Measurements from ENCODE around the gene MAOB.
A peak's percentile ranks its signal among the peaks of the same experiment; 100 is the strongest.

MAOB gene

GRCh38 chrX:43785930-43786591, 96.2 kb downstream of the MAOB start:
- H3K27me3 Mint-ChIP-seq (ENCODE audit: low read depth), result no peaks in the 10 kb centered on the region
- H3K4me3 Mint-ChIP-seq, result no peak overlapping the region
- no peak overlapping the region for H3K27ac Mint-ChIP-seq
- no peak for DNase-seq (ENCODE audit: low spot score)
- peaks cover 3% of the 10 kb centered on the region for H3K4me1 Mint-ChIP-seq (ENCODE audit: low read depth)
- H3K9me3 Mint-ChIP-seq, result no peaks in the 10 kb centered on the region
- H3K36me3 Mint-ChIP-seq (ENCODE audit: low read depth), result peaks cover 3% of the 10 kb centered on the region

- DNase-seq (ENCODE audit: low spot score), result no peak
- Mint-ChIP-seq H3K9me3 (no peaks in the 10 kb centered on the region), H3K36me3 (ENCODE audit: low read depth) (no peaks in the 10 kb centered on the region), H3K4me3 (no peak overlapping the region), H3K27me3 (ENCODE audit: low read depth) (no peaks in the 10 kb centered on the region), H3K27ac (no peak overlapping the region), H3K4me1 (ENCODE audit: low read depth) (peaks cover 13% of the 10 kb centered on the region)
Measured at GRCh38 chrX:43758044-43758443, 124.2 kb downstream of the MAOB start.

GRCh38 chrX:43756076-43756475, 126.2 kb downstream of the MAOB start:
- H3K36me3 Mint-ChIP-seq (ENCODE audit: low read depth), result no peaks in the 10 kb centered on the region
- H3K4me3 Mint-ChIP-seq, result no peak overlapping the region
- H3K27me3 Mint-ChIP-seq (ENCODE audit: low read depth), result no peaks in the 10 kb centered on the region
- DNase-seq (ENCODE audit: low spot score), result no peak
- H3K4me1 Mint-ChIP-seq (ENCODE audit: low read depth), result peaks cover 17% of the 10 kb centered on the region
- no peaks in the 10 kb centered on the region for H3K9me3 Mint-ChIP-seq
- H3K27ac Mint-ChIP-seq, result no peak overlapping the region

GRCh38 chrX:43753637-43754036, 128.6 kb downstream of the MAOB start:
- Mint-ChIP-seq H3K4me1 (ENCODE audit: low read depth) (peaks cover 29% of the 10 kb centered on the region), H3K27ac (peak overlapping the region; percentile 5), H3K36me3 (ENCODE audit: low read depth) (no peaks in the 10 kb centered on the region), H3K9me3 (no peaks in the 10 kb centered on the region), H3K4me3 (no peak overlapping the region), H3K27me3 (ENCODE audit: low read depth) (no peaks in the 10 kb centered on the region)
- peak; percentile 4 for DNase-seq (ENCODE audit: low spot score)

GRCh38 chrX:43750248-43750676, 132.0 kb downstream of the MAOB start:
- H3K27ac Mint-ChIP-seq, result peak overlapping the region; percentile 65
- no peaks in the 10 kb centered on the region for H3K27me3 Mint-ChIP-seq (ENCODE audit: low read depth)
- peak; percentile 40 for DNase-seq (ENCODE audit: low spot score)
- no peaks in the 10 kb centered on the region for H3K36me3 Mint-ChIP-seq (ENCODE audit: low read depth)
- peaks cover 25% of the 10 kb centered on the region for H3K4me1 Mint-ChIP-seq (ENCODE audit: low read depth)
- H3K4me3 Mint-ChIP-seq, result no peak overlapping the region
- H3K9me3 Mint-ChIP-seq, result no peaks in the 10 kb centered on the region

- H3K4me1 Mint-ChIP-seq (ENCODE audit: low read depth), result peaks cover 12% of the 10 kb centered on the region
- H3K27me3 Mint-ChIP-seq (ENCODE audit: low read depth), result no peaks in the 10 kb centered on the region
- H3K9me3 Mint-ChIP-seq, result no peaks in the 10 kb centered on the region
- H3K4me3 Mint-ChIP-seq, result no peak overlapping the region
- no peak for DNase-seq (ENCODE audit: low spot score)
- no peaks in the 10 kb centered on the region for H3K36me3 Mint-ChIP-seq (ENCODE audit: low read depth)
- no peak overlapping the region for H3K27ac Mint-ChIP-seq
Measured at GRCh38 chrX:43747476-43747875, 134.8 kb downstream of the MAOB start.

- H3K4me1 Mint-ChIP-seq (ENCODE audit: low read depth), result peaks cover 12% of the 10 kb centered on the region
- H3K4me3 Mint-ChIP-seq, result no peak overlapping the region
- H3K27ac Mint-ChIP-seq, result no peak overlapping the region
- no peak for DNase-seq (ENCODE audit: low spot score)
- H3K36me3 Mint-ChIP-seq (ENCODE audit: low read depth), result peaks cover 3% of the 10 kb centered on the region
- H3K9me3 Mint-ChIP-seq, result no peaks in the 10 kb centered on the region
- H3K27me3 Mint-ChIP-seq (ENCODE audit: low read depth), result no peaks in the 10 kb centered on the region
Measured at GRCh38 chrX:43745938-43746721, 136.1 kb downstream of the MAOB start.

DNA sequence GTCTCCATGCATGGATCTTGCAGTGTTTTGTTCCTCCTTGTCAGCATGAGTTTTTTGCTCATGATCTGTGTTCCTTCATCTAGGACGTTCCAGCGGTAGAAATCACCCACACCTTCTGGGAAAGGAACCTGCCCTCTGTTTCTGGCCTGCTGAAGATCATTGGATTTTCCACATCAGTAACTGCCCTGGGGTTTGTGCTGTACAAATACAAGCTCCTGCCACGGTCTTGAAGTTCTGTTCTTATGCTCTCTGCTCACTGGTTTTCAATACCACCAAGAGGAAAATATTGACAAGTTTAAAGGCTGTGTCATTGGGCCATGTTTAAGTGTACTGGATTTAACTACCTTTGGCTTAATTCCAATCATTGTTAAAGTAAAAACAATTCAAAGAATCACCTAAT, 138.0 kb downstream of the MAOB start:
- DNase-seq (ENCODE audit: low spot score), result no peak
- H3K4me3 Mint-ChIP-seq, result no peak overlapping the region
- no peaks in the 10 kb centered on the region for H3K4me1 Mint-ChIP-seq (ENCODE audit: low read depth)
- no peaks in the 10 kb centered on the region for H3K27me3 Mint-ChIP-seq (ENCODE audit: low read depth)
- peaks cover 3% of the 10 kb centered on the region for H3K36me3 Mint-ChIP-seq (ENCODE audit: low read depth)
- no peaks in the 10 kb centered on the region for H3K9me3 Mint-ChIP-seq
- H3K27ac Mint-ChIP-seq, result no peak overlapping the region

- DNase-seq (ENCODE audit: low spot score), result no peak
- no peak overlapping the region for H3K27ac Mint-ChIP-seq
- H3K4me3 Mint-ChIP-seq, result no peak overlapping the region
- H3K27me3 Mint-ChIP-seq (ENCODE audit: low read depth), result no peaks in the 10 kb centered on the region
- H3K9me3 Mint-ChIP-seq, result no peaks in the 10 kb centered on the region
- no peaks in the 10 kb centered on the region for H3K4me1 Mint-ChIP-seq (ENCODE audit: low read depth)
- H3K36me3 Mint-ChIP-seq (ENCODE audit: low read depth), result peaks cover 3% of the 10 kb centered on the region
Measured at GRCh38 chrX:43743100-43743822, 139.0 kb downstream of the MAOB start.

- Mint-ChIP-seq H3K4me3 (no peak overlapping the region), H3K27me3 (ENCODE audit: low read depth) (no peaks in the 10 kb centered on the region), H3K4me1 (ENCODE audit: low read depth) (no peaks in the 10 kb centered on the region), H3K27ac (no peak overlapping the region), H3K9me3 (no peaks in the 10 kb centered on the region), H3K36me3 (ENCODE audit: low read depth) (peaks cover 3% of the 10 kb centered on the region)
- no peak for DNase-seq (ENCODE audit: low spot score)
Measured at GRCh38 chrX:43741843-43742573, 140.2 kb downstream of the MAOB start.

GRCh38 chrX:43735957-43736356, 146.3 kb downstream of the MAOB start:
- no peak for DNase-seq (ENCODE audit: low spot score)
- H3K27me3 Mint-ChIP-seq (ENCODE audit: low read depth), result no peaks in the 10 kb centered on the region
- peaks cover 7% of the 10 kb centered on the region for H3K4me1 Mint-ChIP-seq (ENCODE audit: low read depth)
- no peaks in the 10 kb centered on the region for H3K9me3 Mint-ChIP-seq
- H3K36me3 Mint-ChIP-seq (ENCODE audit: low read depth), result peaks cover 17% of the 10 kb centered on the region
- H3K27ac Mint-ChIP-seq, result no peak overlapping the region
- H3K4me3 Mint-ChIP-seq, result no peak overlapping the region

- H3K4me3 Mint-ChIP-seq, result no peak overlapping the region
- H3K36me3 Mint-ChIP-seq (ENCODE audit: low read depth), result peaks cover 17% of the 10 kb centered on the region
- no peaks in the 10 kb centered on the region for H3K27me3 Mint-ChIP-seq (ENCODE audit: low read depth)
- DNase-seq (ENCODE audit: low spot score), result no peak
- peaks cover 7% of the 10 kb centered on the region for H3K4me1 Mint-ChIP-seq (ENCODE audit: low read depth)
- no peaks in the 10 kb centered on the region for H3K9me3 Mint-ChIP-seq
- H3K27ac Mint-ChIP-seq, result no peak overlapping the region
Measured at GRCh38 chrX:43735534-43735933, 146.7 kb downstream of the MAOB start.

DNA sequence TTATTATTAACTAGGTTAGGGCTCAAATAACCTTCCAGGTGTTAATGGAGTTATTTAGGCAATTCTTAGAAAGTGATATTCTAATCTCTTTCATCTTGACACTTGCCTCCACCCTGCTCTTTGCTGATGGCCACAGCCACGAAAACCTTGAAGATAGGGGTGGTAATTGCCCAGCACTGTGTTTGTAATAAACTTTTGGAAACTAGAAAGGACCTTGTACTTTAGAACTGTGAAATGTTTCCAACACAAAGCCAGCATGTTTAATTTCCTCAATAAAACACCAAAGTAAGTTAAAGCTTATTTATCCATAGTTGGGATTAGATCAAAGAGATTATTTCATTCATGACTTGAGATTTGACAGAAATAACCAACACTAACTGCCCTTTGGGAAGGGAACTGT, 147.8 kb downstream of the MAOB start:
- no peaks in the 10 kb centered on the region for H3K27me3 Mint-ChIP-seq (ENCODE audit: low read depth)
- no peak overlapping the region for H3K27ac Mint-ChIP-seq
- H3K36me3 Mint-ChIP-seq (ENCODE audit: low read depth), result peaks cover 17% of the 10 kb centered on the region
- peak overlapping the region; percentile 24 for H3K4me3 Mint-ChIP-seq
- peaks cover 7% of the 10 kb centered on the region for H3K4me1 Mint-ChIP-seq (ENCODE audit: low read depth)
- H3K9me3 Mint-ChIP-seq, result no peaks in the 10 kb centered on the region
- no peak for DNase-seq (ENCODE audit: low spot score)

DNA sequence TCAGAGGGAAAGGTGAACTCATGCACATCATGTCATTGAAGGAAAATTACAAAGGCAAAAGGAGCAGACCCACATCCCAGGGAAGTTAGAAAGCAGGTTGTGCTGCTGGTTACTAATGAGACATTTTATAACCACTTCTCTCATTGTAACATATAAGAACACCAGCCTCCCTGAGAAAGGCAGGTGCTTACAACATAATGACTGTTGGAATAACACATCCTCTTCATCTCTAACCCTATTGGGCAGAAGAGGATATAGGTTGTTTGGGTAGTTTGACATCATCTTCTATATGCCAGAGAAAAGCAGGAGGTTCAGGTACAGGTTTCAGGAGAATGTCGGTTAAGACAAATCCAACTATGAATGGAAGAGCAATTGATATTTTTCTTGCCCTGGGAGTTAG, 148.6 kb downstream of the MAOB start:
- no peak for DNase-seq (ENCODE audit: low spot score)
- Mint-ChIP-seq H3K4me3 (no peak overlapping the region), H3K36me3 (ENCODE audit: low read depth) (peaks cover 21% of the 10 kb centered on the region), H3K27ac (no peak overlapping the region), H3K9me3 (no peaks in the 10 kb centered on the region), H3K4me1 (ENCODE audit: low read depth) (peaks cover 11% of the 10 kb centered on the region), H3K27me3 (ENCODE audit: low read depth) (no peaks in the 10 kb centered on the region)

Data from T-helper 2 cell treated with Interferon-gamma antibody and Interleukin-4, amounts not matched to agents 5 μg/mL and 100 μg/mL, for 36 hours (primary cell).